Measurements from ENCODE around the gene PRDX2. TPM values are rescaled to one million over a fixed set of nuclear protein-coding genes. Genes with fewer than 3 reads are reported as not detected.

Gene PRDX2
- total RNA-seq, 4 donors from 2014 or later = 124 to 217 (median 135) TPM

DNA sequence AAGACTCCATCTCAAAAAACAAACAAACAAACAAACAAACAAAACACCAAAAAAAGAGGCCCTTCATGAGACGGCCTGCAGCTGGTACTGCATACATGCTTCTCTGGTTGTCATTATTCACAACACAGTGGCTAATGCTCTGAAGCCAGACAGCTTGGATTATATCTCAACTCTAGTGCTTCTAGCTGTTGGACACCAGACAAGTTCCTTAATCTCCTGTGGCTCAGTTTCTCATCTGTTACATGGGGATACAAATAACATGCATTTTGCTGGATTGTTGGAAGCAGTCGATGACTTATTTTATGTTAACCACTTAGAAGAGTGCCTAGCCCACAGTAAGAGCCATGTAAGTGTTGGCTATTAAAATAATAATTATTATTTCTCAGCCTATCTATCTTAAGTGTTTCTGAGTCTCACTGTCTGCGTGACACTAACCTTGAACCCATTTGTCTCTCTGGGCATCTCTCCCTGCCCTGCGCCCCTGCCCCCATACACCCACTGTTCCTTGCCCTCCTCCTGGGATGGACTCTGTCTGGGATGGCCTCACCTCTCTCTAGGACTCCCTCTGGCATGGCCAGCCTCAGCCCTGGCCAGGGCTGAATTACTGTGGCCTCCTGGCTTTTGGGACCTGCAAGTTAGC lies 13.4 kb downstream of the PRDX2 start:
- TF ChIP-seq, protein P1, sequence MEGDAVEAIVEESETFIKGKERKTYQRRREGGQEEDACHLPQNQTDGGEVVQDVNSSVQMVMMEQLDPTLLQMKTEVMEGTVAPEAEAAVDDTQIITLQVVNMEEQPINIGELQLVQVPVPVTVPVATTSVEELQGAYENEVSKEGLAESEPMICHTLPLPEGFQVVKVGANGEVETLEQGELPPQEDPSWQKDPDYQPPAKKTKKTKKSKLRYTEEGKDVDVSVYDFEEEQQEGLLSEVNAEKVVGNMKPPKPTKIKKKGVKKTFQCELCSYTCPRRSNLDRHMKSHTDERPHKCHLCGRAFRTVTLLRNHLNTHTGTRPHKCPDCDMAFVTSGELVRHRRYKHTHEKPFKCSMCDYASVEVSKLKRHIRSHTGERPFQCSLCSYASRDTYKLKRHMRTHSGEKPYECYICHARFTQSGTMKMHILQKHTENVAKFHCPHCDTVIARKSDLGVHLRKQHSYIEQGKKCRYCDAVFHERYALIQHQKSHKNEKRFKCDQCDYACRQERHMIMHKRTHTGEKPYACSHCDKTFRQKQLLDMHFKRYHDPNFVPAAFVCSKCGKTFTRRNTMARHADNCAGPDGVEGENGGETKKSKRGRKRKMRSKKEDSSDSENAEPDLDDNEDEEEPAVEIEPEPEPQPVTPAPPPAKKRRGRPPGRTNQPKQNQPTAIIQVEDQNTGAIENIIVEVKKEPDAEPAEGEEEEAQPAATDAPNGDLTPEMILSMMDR (IDR thresholded peaks at IDR 0.05; ENCODE audit: low read depth) = no peak

DNA sequence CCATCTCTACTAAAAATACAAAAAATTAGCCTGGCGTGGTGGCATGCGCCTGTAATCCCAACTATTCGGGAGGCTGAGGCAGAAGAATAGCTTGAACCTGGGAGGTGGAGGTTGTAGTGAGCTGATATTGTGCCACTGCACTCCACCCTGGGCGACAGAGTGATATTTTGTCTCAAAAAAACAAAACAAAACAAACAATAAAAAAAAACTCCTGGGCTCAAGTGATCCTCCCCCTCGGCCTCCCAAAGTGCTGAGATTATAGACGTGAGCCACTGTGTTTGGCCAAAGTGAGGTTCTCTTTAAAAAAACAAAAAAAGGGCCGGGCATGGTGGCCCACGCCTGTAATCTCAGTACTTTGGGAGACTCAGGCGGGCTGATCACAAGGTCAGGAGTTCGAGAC lies 14.1 kb downstream of the PRDX2 start:
- TF ChIP-seq, protein P1 (IDR thresholded peaks at IDR 0.05; ENCODE audit: low read depth) = no peak

DNA sequence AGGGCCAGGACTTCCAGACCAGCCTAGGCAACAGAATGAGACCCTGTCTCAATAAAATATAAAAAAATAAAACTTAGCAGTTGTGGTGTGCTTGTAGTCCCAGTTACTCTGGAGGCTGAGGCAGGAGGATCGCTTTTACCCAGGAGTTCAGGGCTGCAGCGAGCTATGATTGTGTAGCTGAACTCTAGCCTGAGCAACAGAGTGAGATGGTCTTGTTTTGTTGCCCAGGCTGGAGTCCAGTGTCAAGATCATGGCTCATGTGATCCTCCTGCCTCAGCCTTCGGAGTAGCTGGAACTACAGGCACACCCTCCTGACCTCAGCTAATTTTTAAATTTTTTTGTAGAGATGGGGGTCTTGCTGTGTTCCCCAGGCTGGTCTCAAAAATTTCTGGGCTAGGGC lies 14.6 kb downstream of the PRDX2 start:
- TF ChIP-seq, protein P1 (IDR thresholded peaks at IDR 0.05; ENCODE audit: low read depth) = no peak

DNA sequence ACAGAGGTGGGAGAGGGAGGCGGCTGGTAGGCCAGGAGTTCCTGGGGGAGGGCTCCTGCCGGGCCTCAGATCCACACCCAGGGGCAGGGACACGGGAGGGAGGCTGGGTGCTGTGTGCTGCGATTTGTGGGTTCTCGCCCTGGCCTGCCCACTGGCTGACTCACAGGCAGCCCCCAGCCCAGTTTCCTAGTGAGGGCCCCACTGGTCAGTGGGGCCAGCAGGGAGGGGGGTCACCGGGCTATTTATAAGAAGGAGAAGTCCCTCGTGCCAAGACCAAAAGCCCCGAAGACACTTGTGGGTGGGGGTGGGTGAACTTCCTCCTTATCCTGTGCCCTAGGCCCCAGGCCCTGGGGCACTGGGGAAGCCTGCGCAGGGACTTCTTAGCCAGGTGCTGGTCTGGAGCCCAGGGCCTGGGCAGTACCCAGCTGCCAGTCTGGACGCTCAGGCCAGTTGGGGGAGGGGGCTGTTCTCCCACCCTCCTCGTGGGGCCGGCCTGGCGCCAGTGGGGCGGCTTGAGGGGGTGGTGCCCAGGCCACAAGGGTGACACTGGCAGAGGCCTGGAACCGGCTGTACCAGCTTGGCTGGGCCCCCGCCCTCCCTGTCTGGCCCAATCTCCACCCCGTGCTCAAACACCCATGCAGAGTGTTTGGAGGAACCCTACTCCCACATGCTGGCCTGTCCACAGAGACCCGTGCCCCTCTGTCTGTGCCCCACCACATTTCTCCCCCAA lies 15.3 kb downstream of the PRDX2 start:
- TF ChIP-seq, protein P1 (IDR thresholded peaks at IDR 0.05; ENCODE audit: low read depth) = no peak

DNA sequence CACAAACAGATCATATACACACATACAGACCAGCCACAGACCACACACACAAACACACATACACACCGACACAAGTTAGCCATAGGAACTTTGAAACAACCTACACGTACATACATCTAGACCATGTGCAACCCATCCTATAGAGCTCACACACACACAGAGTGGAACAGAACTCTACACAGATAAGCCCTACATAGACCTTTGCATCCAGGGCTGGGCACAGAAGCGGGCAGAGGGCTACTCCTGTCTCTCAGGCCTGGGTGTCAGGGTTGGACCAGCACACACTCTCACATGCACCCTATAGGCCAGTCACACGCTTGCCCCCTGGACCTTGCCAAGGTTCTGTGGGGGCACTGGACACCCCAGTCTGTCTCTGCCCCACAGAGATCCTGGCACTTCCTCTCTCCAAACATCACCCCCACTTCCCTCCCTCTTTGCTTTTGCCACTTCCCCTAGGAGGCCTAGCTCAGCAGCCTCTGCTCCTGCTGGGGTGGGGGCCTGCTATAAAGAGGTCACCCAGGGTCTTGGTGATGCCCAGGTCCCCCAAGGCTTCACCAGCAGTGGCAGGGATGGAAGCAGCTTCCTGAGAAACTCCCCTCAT lies 16.1 kb downstream of the PRDX2 start:
- TF ChIP-seq, protein P1 (IDR thresholded peaks at IDR 0.05; ENCODE audit: low read depth) = no peak

DNA sequence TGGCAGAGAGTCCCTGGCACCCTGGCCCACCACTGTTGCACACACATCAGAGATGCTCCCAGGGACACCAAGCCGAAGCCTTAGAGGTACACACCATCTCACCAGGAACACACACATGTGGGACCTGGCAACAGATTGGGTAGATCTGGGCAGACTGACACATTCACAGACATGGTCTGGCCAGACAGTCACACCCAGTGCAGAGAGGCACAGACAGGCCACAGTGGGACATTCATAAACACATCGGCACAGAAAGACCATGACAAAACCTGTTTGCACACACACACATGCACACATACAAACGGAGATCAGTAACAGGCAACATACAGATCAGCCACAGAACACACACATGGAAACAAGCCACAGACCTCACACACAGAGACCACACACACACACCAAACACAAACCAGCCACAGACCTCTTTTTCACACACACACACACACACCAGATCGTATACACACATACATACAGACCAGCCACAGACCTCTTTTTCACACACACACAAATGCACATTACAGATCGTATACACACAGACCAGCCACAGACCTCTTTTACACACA lies 16.6 kb downstream of the PRDX2 start:
- TF ChIP-seq, protein P1 (IDR thresholded peaks at IDR 0.05; ENCODE audit: low read depth) = no peak

DNA sequence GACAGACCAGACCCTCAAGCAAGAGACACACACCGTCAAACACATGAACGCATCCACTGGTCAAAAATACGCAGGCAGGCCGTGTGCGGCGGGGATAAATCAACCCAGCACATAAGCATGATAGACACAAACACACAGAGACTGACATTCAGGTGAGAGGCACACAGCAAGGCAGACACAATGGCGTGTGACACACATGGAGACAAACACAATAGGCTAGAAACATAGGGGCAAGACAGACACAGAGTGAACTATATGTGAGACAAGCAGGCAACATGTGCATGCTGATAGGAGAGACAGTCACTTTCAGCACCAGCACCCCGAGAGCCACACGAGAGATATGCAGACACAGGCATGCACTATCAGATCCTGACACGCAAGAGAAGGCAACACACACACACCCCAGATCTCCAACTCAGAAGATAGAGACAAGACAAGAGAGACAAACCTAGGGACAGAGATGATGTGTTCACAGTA lies 17.2 kb downstream of the PRDX2 start:
- TF ChIP-seq, protein P1 (IDR thresholded peaks at IDR 0.05; ENCODE audit: low read depth) = no peak

All from subcutaneous adipose tissue (tissue), 4 donors.